Ectodermal cell (in vitro differentiated cells): ENCODE measurements around the gene ARHGAP44.

Experiments used
- H3K27ac ChIP-seq: 2 replicates; pipeline ENCODE4 v1.7.0; 2013; ENCODE audit warnings: mild to moderate bottlenecking, low read depth, low read length; ENCODE audit not compliant: insufficient read depth, poor library complexity, severe bottlenecking
- H3K27me3 ChIP-seq: 2 replicates; pipeline ENCODE4 v1.7.0; 2013; ENCODE audit warnings: mild to moderate bottlenecking, low read length; ENCODE audit not compliant: insufficient read depth, control insufficient read depth, poor library complexity, severe bottlenecking
- H3K36me3 ChIP-seq: one replicate; pipeline ENCODE4 v1.7.0; 2013; ENCODE audit warnings: low read length; ENCODE audit not compliant: control insufficient read depth, insufficient read depth
- H3K4me1 ChIP-seq: one replicate; pipeline ENCODE4 v1.7.0; 2013; ENCODE audit warnings: low read length; ENCODE audit not compliant: control insufficient read depth, insufficient read depth
- H3K4me3 ChIP-seq: 2 replicates; pipeline ENCODE4 v1.7.0; 2013; ENCODE audit warnings: low read depth, low read length, control low read depth; ENCODE audit not compliant: insufficient read depth
- H3K9me3 ChIP-seq: 2 replicates; pipeline ENCODE4 v1.7.0; 2013; ENCODE audit warnings: mild to moderate bottlenecking, low read length, moderate library complexity; ENCODE audit not compliant: control insufficient read depth
- WGBS, 2 experiments: methylation state at CpG; one replicate each; pipeline ENCODE4 v1.1.7; 2013; ENCODE audit warnings: missing lambda C conversion rate in 2 of 2; 5-methylcytosine and 5-hydroxymethylcytosine counted together

Gene ARHGAP44

GRCh38 chr17:13025687-13026086 is 236.4 kb downstream of the ARHGAP44 start:
- H3K36me3 ChIP-seq: no peaks in the 10 kb centered on the region
- H3K4me3 ChIP-seq: no peak overlapping the region
- H3K4me1 ChIP-seq: no peaks in the 10 kb centered on the region
- H3K27me3 ChIP-seq: no peaks in the 10 kb centered on the region
- no peak overlapping the region for H3K27ac ChIP-seq
- H3K9me3 ChIP-seq: no peaks in the 10 kb centered on the region

- no peak overlapping the region for H3K27ac ChIP-seq
- H3K36me3 ChIP-seq: no peaks in the 10 kb centered on the region
- H3K27me3 ChIP-seq: no peaks in the 10 kb centered on the region
- no peaks in the 10 kb centered on the region for H3K9me3 ChIP-seq
- H3K4me1 ChIP-seq: no peaks in the 10 kb centered on the region
- no peak overlapping the region for H3K4me3 ChIP-seq
- 95 to 96% methylated on average over 5 of the region's 5 CpGs for WGBS, 2 experiments
These were observed 237.9 kb downstream of the ARHGAP44 start for GRCh38 chr17:13027246-13027645.

- Histone ChIP-seq H3K4me3 (no peak overlapping the region), H3K27me3 (no peaks in the 10 kb centered on the region), H3K9me3 (no peaks in the 10 kb centered on the region), H3K27ac (no peak overlapping the region), H3K4me1 (no peaks in the 10 kb centered on the region), H3K36me3 (no peaks in the 10 kb centered on the region)
- WGBS, 2 experiments: 33 to 47% methylated on average over 2 of the region's 2 CpGs
These were observed 240.0 kb downstream of the ARHGAP44 start for GRCh38 chr17:13029340-13029739.

GRCh38 chr17:13030056-13030455 is 240.8 kb downstream of the ARHGAP44 start:
- no peaks in the 10 kb centered on the region for H3K4me1 ChIP-seq
- H3K36me3 ChIP-seq: no peaks in the 10 kb centered on the region
- H3K9me3 ChIP-seq: no peaks in the 10 kb centered on the region
- WGBS, 2 experiments: 85 to 96% methylated on average over 1 of the region's 1 CpG
- no peak overlapping the region for H3K27ac ChIP-seq
- no peaks in the 10 kb centered on the region for H3K27me3 ChIP-seq
- H3K4me3 ChIP-seq: no peak overlapping the region

GRCh38 chr17:13030459-13031300 is 241.4 kb downstream of the ARHGAP44 start:
- Histone ChIP-seq H3K27ac (no peak overlapping the region), H3K36me3 (no peaks in the 10 kb centered on the region), H3K27me3 (no peaks in the 10 kb centered on the region), H3K4me3 (no peak overlapping the region), H3K9me3 (no peaks in the 10 kb centered on the region), H3K4me1 (no peaks in the 10 kb centered on the region)
- WGBS, 2 experiments: 62 to 66% methylated on average over 10 to 11 of the region's 11 CpGs

GRCh38 chr17:13031718-13032350 is 242.5 kb downstream of the ARHGAP44 start:
- no peaks in the 10 kb centered on the region for H3K4me1 ChIP-seq
- H3K27me3 ChIP-seq: no peaks in the 10 kb centered on the region
- no peaks in the 10 kb centered on the region for H3K36me3 ChIP-seq
- no peaks in the 10 kb centered on the region for H3K9me3 ChIP-seq
- WGBS, 2 experiments: 59 to 61% methylated on average over 15 to 16 of the region's 16 CpGs
- H3K4me3 ChIP-seq: no peak overlapping the region
- no peak overlapping the region for H3K27ac ChIP-seq

- Histone ChIP-seq H3K4me3 (no peak overlapping the region), H3K27ac (no peak overlapping the region), H3K9me3 (no peaks in the 10 kb centered on the region), H3K27me3 (no peaks in the 10 kb centered on the region), H3K4me1 (no peaks in the 10 kb centered on the region), H3K36me3 (no peaks in the 10 kb centered on the region)
- WGBS, 2 experiments: 88% methylated on average over 1 of the region's 1 CpG
These were observed 246.1 kb downstream of the ARHGAP44 start for GRCh38 chr17:13035420-13035819.

GRCh38 chr17:13036751-13037150 is 247.5 kb downstream of the ARHGAP44 start:
- no peaks in the 10 kb centered on the region for H3K36me3 ChIP-seq
- H3K27ac ChIP-seq: no peak overlapping the region
- H3K27me3 ChIP-seq: no peaks in the 10 kb centered on the region
- H3K4me1 ChIP-seq: no peaks in the 10 kb centered on the region
- H3K4me3 ChIP-seq: no peak overlapping the region
- H3K9me3 ChIP-seq: no peaks in the 10 kb centered on the region

- WGBS, 2 experiments: 93 to 95% methylated on average over 4 of the region's 4 CpGs
- Histone ChIP-seq H3K36me3 (no peaks in the 10 kb centered on the region), H3K27ac (no peak overlapping the region), H3K4me3 (no peak overlapping the region), H3K4me1 (no peaks in the 10 kb centered on the region), H3K27me3 (no peaks in the 10 kb centered on the region), H3K9me3 (no peaks in the 10 kb centered on the region)
These were observed 249.8 kb downstream of the ARHGAP44 start for GRCh38 chr17:13038931-13039665.
